H1 (cell line): ENCODE data around the gene PCDH9. TPM values are rescaled to one million over a fixed set of nuclear protein-coding genes. Genes with fewer than 3 reads are reported as not detected.

Experiments used
- CTCF ChIA-PET: fragments of 300-600 bp; sonication (Branson Sonifier 250); formaldehyde crosslinking; loops from one replicate; lab custom pipeline; 2021; ENCODE audit not compliant: partially characterized antibody; lab: Charles Lee
- POLR2A ChIA-PET: fragments of 300-600 bp; sonication (Branson Sonifier 250); formaldehyde crosslinking; loops from one replicate; lab custom pipeline; 2021; ENCODE audit warnings: inconsistent platforms; ENCODE audit not compliant: partially characterized antibody; lab: Charles Lee
- DNase-seq, 2 experiments: peaks; one replicate each; pipeline versions ENCODE4 v3.0.0 to v3.0.0-alpha.2; 2010 to 2022; ENCODE audit warnings: low spot score in 2 of 2, low read depth in 1 of 2, mixed read lengths in 1 of 2
- FAIRE-seq: peaks from 2 replicates; lab custom pipeline; 2011; peaks lifted over from hg19 to GRCh38; lab: Jason Lieb, UNC
- H2AFZ ChIP-seq: 2 replicates; pipeline ENCODE4 v1.8.1; 2012; ENCODE audit warnings: low read length, inconsistent platforms
- H2AK5ac ChIP-seq: 2 replicates; pipeline ENCODE4 v1.6.1; 2013; ENCODE audit warnings: low read depth, low read length
- H2BK120ac ChIP-seq: replicated peaks from 2 replicates; pipeline ENCODE3; 2013; ENCODE audit warnings: low read depth, low read length, inconsistent platforms
- H2BK12ac ChIP-seq: 2 replicates; pipeline ENCODE4 v1.6.1; 2013; ENCODE audit warnings: low read depth, low read length
- H2BK15ac ChIP-seq: 2 replicates; pipeline ENCODE4 v1.6.1; 2013; ENCODE audit warnings: low read length
- H2BK20ac ChIP-seq: 2 replicates; pipeline ENCODE4 v1.6.1; 2013; ENCODE audit warnings: low read length
- H2BK5ac ChIP-seq: 2 replicates; pipeline ENCODE4 v1.6.1; 2013; ENCODE audit warnings: low read depth, low read length
- H3K14ac ChIP-seq: 2 replicates; pipeline ENCODE4 v1.6.1; 2013; ENCODE audit warnings: inconsistent platforms; ENCODE audit not compliant: insufficient read length
- H3K18ac ChIP-seq: 2 replicates; pipeline ENCODE4 v1.6.1; 2013; ENCODE audit warnings: low read length; ENCODE audit errors: extremely low read depth
- H3K23ac ChIP-seq: 2 replicates; pipeline ENCODE4 v1.6.1; 2013; ENCODE audit warnings: inconsistent platforms; ENCODE audit not compliant: insufficient read length
- H3K23me2 ChIP-seq: 2 replicates; pipeline ENCODE4 v1.6.1; 2013; ENCODE audit warnings: low read depth, low read length
- H3K27ac ChIP-seq: 2 replicates; pipeline ENCODE4 v1.6.1; 2011; ENCODE audit warnings: low read depth, low read length, inconsistent platforms
- H3K27me3 ChIP-seq, 4 experiments: replicated peaks in 1 of 4; 1 replicate in 1 of 4; 2 replicates in 3 of 4; pipeline versions ENCODE4 v1.6.1 to v1.8.1; 2011 to 2013; ENCODE audit warnings: low read length in 3 of 4, mild to moderate bottlenecking in 3 of 4, inconsistent platforms in 2 of 4, mixed read lengths in 2 of 4, moderate library complexity in 1 of 4; ENCODE audit not compliant: control insufficient read depth in 3 of 4, insufficient read depth in 3 of 4; ENCODE audit errors: extremely low read depth in 1 of 4
- H3K36me3 ChIP-seq, 4 experiments: 2 replicates each; pipeline versions ENCODE4 v1.6.1 to v1.8.1; 2011 to 2013; ENCODE audit warnings: mild to moderate bottlenecking in 4 of 4, low read length in 3 of 4, moderate library complexity in 2 of 4, control low read depth in 1 of 4, inconsistent platforms in 1 of 4; ENCODE audit not compliant: insufficient read depth in 4 of 4, control insufficient read depth in 2 of 4
- H3K4ac ChIP-seq: replicated peaks from 2 replicates; pipeline ENCODE3; 2013; ENCODE audit warnings: low read length, low read depth, mixed read lengths, inconsistent platforms; ENCODE audit not compliant: insufficient read length
- H3K4me1 ChIP-seq, 4 experiments: replicated peaks in 1 of 4; 1 replicate in 1 of 4; 2 replicates in 3 of 4; pipeline versions ENCODE4 v1.6.1 to v1.8.1; 2011 to 2013; ENCODE audit warnings: low read length in 3 of 4, inconsistent platforms in 2 of 4, mixed read lengths in 1 of 4; ENCODE audit not compliant: insufficient read depth in 4 of 4, control insufficient read depth in 3 of 4
- H3K4me2 ChIP-seq, 2 experiments: 2 replicates each; pipeline versions ENCODE4 v1.6.1 to v1.8.1; 2011 to 2013; ENCODE audit warnings: low read depth in 2 of 2, low read length in 2 of 2, control low read depth in 1 of 2, inconsistent platforms in 1 of 2, mild to moderate bottlenecking in 1 of 2; ENCODE audit not compliant: insufficient read depth in 1 of 2
- H3K4me3 ChIP-seq, 4 experiments: fragments of 200-600, 300-600 bp in 1 of 4; sonication (generic), shearing (Covaris generic), sonication (Bioruptor Twin) in 1 of 4; 2 replicates each; pipeline versions ENCODE4 v1.5.1 to v1.8.1; 2011 to 2016; ENCODE audit warnings: low read length in 4 of 4, low read depth in 3 of 4, control low read depth in 2 of 4, inconsistent platforms in 2 of 4, mild to moderate bottlenecking in 2 of 4, mixed read lengths in 1 of 4, moderate library complexity in 1 of 4; ENCODE audit not compliant: insufficient read depth in 2 of 4; ENCODE audit errors: extremely low read depth in 1 of 4
- H3K56ac ChIP-seq: replicated peaks from 2 replicates; pipeline ENCODE3; 2013; ENCODE audit warnings: low read depth, mild to moderate bottlenecking, mixed read lengths, low read length, inconsistent platforms; ENCODE audit not compliant: insufficient read length
- H3K79me1 ChIP-seq: 2 replicates; pipeline ENCODE4 v1.6.1; 2013; ENCODE audit warnings: low read depth, low read length, control low read depth
- H3K79me2 ChIP-seq, 2 experiments: 2 replicates each; pipeline versions ENCODE4 v1.6.1 to v1.8.1; 2012 to 2013; ENCODE audit warnings: low read length in 2 of 2, mild to moderate bottlenecking in 2 of 2, inconsistent platforms in 1 of 2; ENCODE audit not compliant: insufficient read depth in 2 of 2, control insufficient read depth in 1 of 2
- H3K9ac ChIP-seq, 4 experiments: replicated peaks in 1 of 4; 1 replicate in 1 of 4; 2 replicates in 3 of 4; pipeline versions ENCODE4 v1.6.1 to v1.8.1; 2011 to 2013; ENCODE audit warnings: low read depth in 3 of 4, low read length in 3 of 4, control low read depth in 2 of 4, mild to moderate bottlenecking in 2 of 4, moderate library complexity in 2 of 4, inconsistent platforms in 1 of 4; ENCODE audit errors: extremely low read depth in 1 of 4
- H3K9me3 ChIP-seq, 2 experiments: 2 replicates each; pipeline versions ENCODE4 v1.6.1 to v1.8.1; 2012 to 2013; ENCODE audit warnings: mild to moderate bottlenecking in 2 of 2, moderate library complexity in 2 of 2, control low read depth in 1 of 2, inconsistent platforms in 1 of 2, low read depth in 1 of 2, low read length in 1 of 2, mixed read lengths in 1 of 2; ENCODE audit not compliant: insufficient read depth in 2 of 2
- H4K20me1 ChIP-seq, 2 experiments: replicated peaks in 1 of 2; 2 replicates each; pipeline versions ENCODE3 to v1.8.1; 2011 to 2013; ENCODE audit warnings: inconsistent platforms in 2 of 2, low read length in 2 of 2, mild to moderate bottlenecking in 1 of 2; ENCODE audit not compliant: insufficient read depth in 2 of 2, control insufficient read depth in 1 of 2
- H4K5ac ChIP-seq: 2 replicates; pipeline ENCODE4 v1.6.1; 2013; ENCODE audit warnings: low read length, low read depth, mixed read lengths, inconsistent platforms; ENCODE audit not compliant: insufficient read length
- H4K8ac ChIP-seq: 2 replicates; pipeline ENCODE4 v1.8.0; 2013; ENCODE audit warnings: mild to moderate bottlenecking, moderate library complexity, low read length, inconsistent platforms; ENCODE audit not compliant: insufficient read depth; ENCODE audit errors: extremely low read depth
- H4K91ac ChIP-seq: replicated peaks from 2 replicates; pipeline ENCODE3; 2013; ENCODE audit warnings: low read length, mixed read lengths, inconsistent platforms; ENCODE audit not compliant: insufficient read length
- ATF2 ChIP-seq: IDR thresholded peaks from 2 replicates; pipeline ENCODE4 v1.6.1; 2012; ENCODE audit warnings: low read length, inconsistent platforms
- CHD2 ChIP-seq: IDR thresholded peaks from 2 replicates; pipeline ENCODE4 v1.6.1; 2012; ENCODE audit warnings: low read length, improper control_type of control experiment
- CREB1 ChIP-seq: IDR thresholded peaks from 2 replicates; pipeline ENCODE4 v1.6.1; 2012; ENCODE audit warnings: inconsistent platforms
- FOSL1 ChIP-seq: IDR thresholded peaks from 2 replicates; pipeline ENCODE4 v1.6.1; 2011; ENCODE audit warnings: mild to moderate bottlenecking, low read depth, low read length, moderate library complexity; ENCODE audit not compliant: insufficient read depth
- HDAC6 ChIP-seq: IDR thresholded peaks from one replicate; pipeline ENCODE4 v1.7.1; 2012; ENCODE audit warnings: low read depth, mild to moderate bottlenecking, inconsistent platforms, low read length, moderate library complexity
- NANOG ChIP-seq: IDR thresholded peaks from 2 replicates; pipeline ENCODE4 v1.6.1; 2011; ENCODE audit warnings: low read length, low read depth, mild to moderate bottlenecking, inconsistent platforms; ENCODE audit not compliant: insufficient read depth, poor library complexity, severe bottlenecking
- POU5F1 ChIP-seq: IDR thresholded peaks from 2 replicates; pipeline ENCODE4 v1.6.1; 2011; ENCODE audit warnings: low read depth, mild to moderate bottlenecking, low read length, moderate library complexity
- SIN3A ChIP-seq, 2 experiments: IDR thresholded peaks in 1 of 2; conservative IDR thresholded peaks in 1 of 2; 2 replicates each; pipeline ENCODE4 v1.6.1; 2011 to 2012; ENCODE audit warnings: low read length in 2 of 2, improper control_type of control experiment in 1 of 2, low read depth in 1 of 2, mild to moderate bottlenecking in 1 of 2
- SP2 ChIP-seq: IDR thresholded peaks from 2 replicates; pipeline ENCODE4 v1.6.1; 2012; ENCODE audit warnings: mild to moderate bottlenecking, low read length, inconsistent platforms
- TEAD4 ChIP-seq: IDR thresholded peaks from 2 replicates; pipeline ENCODE4 v1.6.1; 2012; ENCODE audit warnings: low read depth, low read length, inconsistent platforms, mixed read lengths
- WGBS, 2 experiments: shearing (Covaris generic) in 1 of 2; methylation state at CpG; one replicate each; pipeline versions ENCODE4 v1.1.6 to v1.1.7; 2013 to 2015; ENCODE audit warnings: low lambda C conversion rate in 2 of 2, mixed read lengths in 2 of 2, inconsistent platforms in 1 of 2, low coverage in 1 of 2, missing lambda C conversion rate in 1 of 2; ENCODE audit not compliant: insufficient replicate concordance in 2 of 2, insufficient coverage in 1 of 2, insufficient read length in 1 of 2; ENCODE audit errors: extremely low coverage in 1 of 2, missing lambda C conversion rate in 1 of 2; 5-methylcytosine and 5-hydroxymethylcytosine counted together
- polyA plus RNA-seq, 7 experiments: library from polyadenylated mRNA; depleted of rRNA in 3 of 7; stranded (reverse) in 5 of 7; unstranded in 2 of 7; fragments of >200 nt in 5 of 7; fragments of 200-250 nt in 2 of 7; gene quantifications; 1 replicate in 5 of 7; 2 replicates in 1 of 7; 4 replicates in 1 of 7; pipeline versions ENCODE4 v1.2.1 to v1.2.3, GENCODE V29; 2011 to 2013; ENCODE audit warnings: missing spikeins in 2 of 7, mixed read lengths in 2 of 7
- total RNA-seq: library from RNA; stranded (reverse); fragmentation: NEBNext Ultra II Directional; extraction: Animal tissue kit (Norgen Biotek cat#: 25700); gene quantifications from 2 replicates; pipeline ENCODE4 v1.2.1, GENCODE V29; 2021

Gene PCDH9
- total and polyA plus RNA-seq, 2 of the 8 experiments (the other 6 are each of a cell fraction or from before 2014, with no cell fraction given): 0.12 to 0.60 TPM

- Histone ChIP-seq H3K9ac (no peak overlapping the region), H2AK5ac (no peak overlapping the region), H3K56ac (no peak overlapping the region), H2AFZ (0 out of 2 replicates have a peak overlapping the region, but pooled peaks have one; percentile 54), H4K91ac (no peak overlapping the region), H3K23me2 (no peaks in the 10 kb centered on the region), H3K4me3 (no peak overlapping the region), H3K18ac (no peak overlapping the region), H2BK20ac (no peak overlapping the region), H3K9me3 (no peaks in the 10 kb centered on the region), H4K8ac (no peak overlapping the region), H2BK15ac (no peak overlapping the region), H2BK12ac (no peak overlapping the region), H3K79me2 (no peaks in the 10 kb centered on the region), H3K4me1 (peaks cover 0 to 2% (median 1%) of the 10 kb centered on the region in 4 experiments; a peak in 5 of 7 replicates), H4K20me1 (no peaks in the 10 kb centered on the region), H4K5ac (no peak overlapping the region), H3K27me3 (peaks cover 0 to 2% (median under 1%) of the 10 kb centered on the region in 4 experiments; a peak in 4 of 7 replicates), H3K4ac (no peak overlapping the region), H2BK120ac (no peak overlapping the region), H3K79me1 (no peaks in the 10 kb centered on the region), H3K14ac (no peak overlapping the region), H3K36me3 (no peaks in the 10 kb centered on the region), H2BK5ac (no peak overlapping the region), H3K4me2 (no peak overlapping the region), H3K23ac (no peak overlapping the region), H3K27ac (no peak overlapping the region)
- peak in 1 of 2 experiments; percentile 33 for DNase-seq
- WGBS, 2 experiments: 39% methylated on average over 9 of the region's 9 CpGs; no CpG with 5 or more reads in 1 of the 2 experiments
- FAIRE-seq: peak; percentile 89
- POLR2A ChIA-PET: no interaction called here
- CTCF ChIA-PET: interaction anchor here (0.6 to 2.5 kb wide), 14 partner anchors 9 to 1567 kb away, joined by 3 to 5 read pairs (median 4); no protein-coding TSS in a partner anchor
- TF ChIP-seq ATF2 (no peak), TEAD4 (no peak), POU5F1 (no peak), CHD2 (0 out of 2 replicates have a peak, but pooled peaks have one; percentile 20), CREB1 (no peak), SP2 (no peak), HDAC6 (no peak), NANOG (no peak), SIN3A (conservative IDR thresholded peaks at IDR 0.05 in 1 of 2, IDR thresholded peaks at IDR 0.05 in 1 of 2; ENCODE audit: low read depth in 1 of 2, low read length in 2 of 2) (no peak), FOSL1 (no peak)
These were observed 5.8 kb downstream of the PCDH9 start for GRCh38 chr13:67224148-67224846.
